Activated CD4-positive, alpha-beta T cell treated with anti-CD3 and anti-CD28 coated beads, Interleukin-2, amount 10 ng/mL, durations not matched to agents 7 days and 5 days (primary cell): ENCODE data around the gene ZXDC. TPM values are rescaled to one million over a fixed set of nuclear protein-coding genes. Genes with fewer than 3 reads are reported as not detected.

Experiments used
- CTCF ChIA-PET: fragments of 350-600 bp; sonication (Branson Sonifier 250); formaldehyde crosslinking; loops from one replicate; lab custom pipeline; 2021; ENCODE audit warnings: antibody characterized with exemption; lab: Charles Lee
- POLR2A ChIA-PET: fragments of 350-600 bp; sonication (Branson Sonifier 250); formaldehyde crosslinking; loops from one replicate; lab custom pipeline; 2021; ENCODE audit warnings: antibody characterized with exemption; lab: Charles Lee
- DNase-seq: peaks from one replicate; pipeline ENCODE4 v3.0.0-alpha.2; 2020
- H3K27ac Mint-ChIP-seq: one replicate; pipeline ENCODE4 v1.8.0; 2021; ENCODE audit warnings: mild to moderate bottlenecking, moderate library complexity, mixed read lengths
- H3K27me3 Mint-ChIP-seq: one replicate; pipeline ENCODE4 v1.8.0; 2021; ENCODE audit warnings: mixed read lengths
- H3K36me3 Mint-ChIP-seq: one replicate; pipeline ENCODE4 v1.8.0; 2021; ENCODE audit warnings: low read depth, mixed read lengths
- H3K4me1 Mint-ChIP-seq: one replicate; pipeline ENCODE4 v1.8.0; 2021; ENCODE audit warnings: mixed read lengths
- H3K4me3 Mint-ChIP-seq: one replicate; pipeline ENCODE4 v1.8.0; 2021; ENCODE audit warnings: mild to moderate bottlenecking, moderate library complexity, mixed read lengths
- H3K9me3 Mint-ChIP-seq: one replicate; pipeline ENCODE4 v1.8.0; 2021; ENCODE audit warnings: mixed read lengths
- total RNA-seq, 2 experiments: library from RNA; stranded (reverse); gene quantifications; one replicate each; pipeline ENCODE4 v1.2.3, GENCODE V29; 2021

The ZXDC gene
- total RNA-seq, 2 experiments from 2014 or later: 27.8 to 28.2 TPM

GRCh38 chr3:126422571-126423091, 53.1 kb downstream of the ZXDC start:
- POLR2A ChIA-PET: no interaction called here
- no peak overlapping the region for H3K27ac Mint-ChIP-seq
- H3K4me1 Mint-ChIP-seq: no peaks in the 10 kb centered on the region
- no peaks in the 10 kb centered on the region for H3K27me3 Mint-ChIP-seq
- no peak for DNase-seq
- no peak overlapping the region for H3K4me3 Mint-ChIP-seq
- H3K36me3 Mint-ChIP-seq: peaks cover 4% of the 10 kb centered on the region
- CTCF ChIA-PET: no interaction called here
- H3K9me3 Mint-ChIP-seq: peaks cover 13% of the 10 kb centered on the region

GRCh38 chr3:126422121-126422520, 53.6 kb downstream of the ZXDC start:
- no peak overlapping the region for H3K4me3 Mint-ChIP-seq
- ChIA-PET CTCF (no interaction called here), POLR2A (no interaction called here)
- H3K4me1 Mint-ChIP-seq: no peaks in the 10 kb centered on the region
- H3K27me3 Mint-ChIP-seq: no peaks in the 10 kb centered on the region
- peaks cover 9% of the 10 kb centered on the region for H3K9me3 Mint-ChIP-seq
- H3K27ac Mint-ChIP-seq: no peak overlapping the region
- H3K36me3 Mint-ChIP-seq: peaks cover 4% of the 10 kb centered on the region
- no peak for DNase-seq

GRCh38 chr3:126421573-126422119, 54.0 kb downstream of the ZXDC start:
- Mint-ChIP-seq H3K27ac (no peak overlapping the region), H3K36me3 (peaks cover 4% of the 10 kb centered on the region), H3K4me3 (no peak overlapping the region), H3K27me3 (no peaks in the 10 kb centered on the region), H3K9me3 (peaks cover 4% of the 10 kb centered on the region), H3K4me1 (no peaks in the 10 kb centered on the region)
- CTCF ChIA-PET: no interaction called here
- DNase-seq: no peak
- POLR2A ChIA-PET: no interaction called here

- no peak for DNase-seq
- H3K27me3 Mint-ChIP-seq: no peaks in the 10 kb centered on the region
- H3K4me1 Mint-ChIP-seq: no peaks in the 10 kb centered on the region
- no peak overlapping the region for H3K27ac Mint-ChIP-seq
- ChIA-PET POLR2A (no interaction called here), CTCF (no interaction called here)
- H3K9me3 Mint-ChIP-seq: no peaks in the 10 kb centered on the region
- no peak overlapping the region for H3K4me3 Mint-ChIP-seq
- no peaks in the 10 kb centered on the region for H3K36me3 Mint-ChIP-seq
Measured at GRCh38 chr3:126419886-126420786, 55.6 kb downstream of the ZXDC start.

GRCh38 chr3:126419151-126419703, 56.5 kb downstream of the ZXDC start:
- Mint-ChIP-seq H3K27me3 (no peaks in the 10 kb centered on the region), H3K9me3 (no peaks in the 10 kb centered on the region), H3K4me3 (no peak overlapping the region), H3K4me1 (no peaks in the 10 kb centered on the region), H3K36me3 (no peaks in the 10 kb centered on the region), H3K27ac (no peak overlapping the region)
- no peak for DNase-seq
- ChIA-PET POLR2A (no interaction called here), CTCF (no interaction called here)

- Mint-ChIP-seq H3K27me3 (no peaks in the 10 kb centered on the region), H3K36me3 (no peaks in the 10 kb centered on the region), H3K9me3 (no peaks in the 10 kb centered on the region), H3K27ac (no peak overlapping the region), H3K4me3 (no peak overlapping the region), H3K4me1 (no peaks in the 10 kb centered on the region)
- POLR2A ChIA-PET: no interaction called here
- CTCF ChIA-PET: no interaction called here
- DNase-seq: no peak
Measured at GRCh38 chr3:126418661-126419131, 57.0 kb downstream of the ZXDC start.

GRCh38 chr3:126417981-126418530, 57.6 kb downstream of the ZXDC start:
- Mint-ChIP-seq H3K9me3 (no peaks in the 10 kb centered on the region), H3K4me3 (no peak overlapping the region), H3K36me3 (no peaks in the 10 kb centered on the region), H3K27me3 (no peaks in the 10 kb centered on the region), H3K4me1 (no peaks in the 10 kb centered on the region), H3K27ac (no peak overlapping the region)
- ChIA-PET CTCF (no interaction called here), POLR2A (no interaction called here)
- DNase-seq: no peak

- no peaks in the 10 kb centered on the region for H3K4me1 Mint-ChIP-seq
- H3K27me3 Mint-ChIP-seq: no peaks in the 10 kb centered on the region
- DNase-seq: no peak
- H3K9me3 Mint-ChIP-seq: no peaks in the 10 kb centered on the region
- POLR2A ChIA-PET: no interaction called here
- CTCF ChIA-PET: no interaction called here
- H3K4me3 Mint-ChIP-seq: no peak overlapping the region
- H3K27ac Mint-ChIP-seq: no peak overlapping the region
- H3K36me3 Mint-ChIP-seq: no peaks in the 10 kb centered on the region
Measured at GRCh38 chr3:126417515-126417914, 58.2 kb downstream of the ZXDC start.

GRCh38 chr3:126416943-126417342, 58.7 kb downstream of the ZXDC start:
- Mint-ChIP-seq H3K27me3 (peaks cover 3% of the 10 kb centered on the region), H3K36me3 (no peaks in the 10 kb centered on the region), H3K9me3 (no peaks in the 10 kb centered on the region), H3K4me1 (no peaks in the 10 kb centered on the region), H3K27ac (no peak overlapping the region), H3K4me3 (no peak overlapping the region)
- ChIA-PET CTCF (interaction anchor here (1.2 kb wide), 1 partner anchor 26 kb away, joined by 3 read pairs; no protein-coding TSS in a partner anchor), POLR2A (no interaction called here)
- no peak for DNase-seq

- Mint-ChIP-seq H3K36me3 (no peaks in the 10 kb centered on the region), H3K4me3 (no peak overlapping the region), H3K4me1 (no peaks in the 10 kb centered on the region), H3K27ac (no peak overlapping the region), H3K27me3 (peaks cover 13% of the 10 kb centered on the region), H3K9me3 (no peaks in the 10 kb centered on the region)
- no peak for DNase-seq
- POLR2A ChIA-PET: no interaction called here
- CTCF ChIA-PET: interaction anchor here (1.2 kb wide), 1 partner anchor 25 kb away, joined by 3 read pairs; no protein-coding TSS in a partner anchor
Measured at GRCh38 chr3:126415661-126416591, 59.8 kb downstream of the ZXDC start.

- H3K27me3 Mint-ChIP-seq: peaks cover 13% of the 10 kb centered on the region
- DNase-seq: no peak
- H3K4me3 Mint-ChIP-seq: no peak overlapping the region
- ChIA-PET CTCF (no interaction called here), POLR2A (no interaction called here)
- H3K36me3 Mint-ChIP-seq: no peaks in the 10 kb centered on the region
- no peaks in the 10 kb centered on the region for H3K9me3 Mint-ChIP-seq
- H3K27ac Mint-ChIP-seq: no peak overlapping the region
- no peaks in the 10 kb centered on the region for H3K4me1 Mint-ChIP-seq
Measured at GRCh38 chr3:126414961-126415660, 60.6 kb downstream of the ZXDC start.

- Mint-ChIP-seq H3K27me3 (peaks cover 13% of the 10 kb centered on the region), H3K9me3 (no peaks in the 10 kb centered on the region), H3K36me3 (no peaks in the 10 kb centered on the region), H3K4me1 (no peaks in the 10 kb centered on the region), H3K27ac (no peak overlapping the region), H3K4me3 (no peak overlapping the region)
- DNase-seq: no peak
- CTCF ChIA-PET: no interaction called here
- POLR2A ChIA-PET: no interaction called here
Measured at GRCh38 chr3:126414406-126414805, 61.3 kb downstream of the ZXDC start.
